Hepatocyte (in vitro differentiated cells): ENCODE data around the gene BRAP. TPM values are rescaled to one million over a fixed set of nuclear protein-coding genes. Genes with fewer than 3 reads are reported as not detected.

Source experiments
- polyA plus RNA-seq: library from polyadenylated mRNA; unstranded; fragments of >200 nt; fragmentation: Nextera tagmentation; extraction: Ambion mirVana; gene quantifications from 2 replicates; pipeline ENCODE4 v1.2.1, GENCODE V29; 2016
- total RNA-seq: library from RNA; depleted of rRNA; stranded (reverse); fragments of >200 nt; gene quantifications from 2 replicates; pipeline ENCODE4 v1.2.3, GENCODE V29; 2014

The BRAP gene
- total and polyA plus RNA-seq, 2 experiments from 2014 or later = 13.9 to 16.8 TPM

Other genes with a start within 250 kb of the BRAP start
- gene ATXN2, start 86.6 kb downstream of the BRAP start, total RNA-seq = 30.4 and 36.9 TPM in 2 replicates
- gene ATXN2, start 86.6 kb downstream of the BRAP start, polyA plus RNA-seq = 47.9 and 57.8 TPM in 2 replicates
- gene ACAD10, start 97 bp upstream of the BRAP start, total RNA-seq = 21.5 and 32.5 TPM in 2 replicates
- gene ACAD10, start 97 bp upstream of the BRAP start, polyA plus RNA-seq = 20.7 and 24.2 TPM in 2 replicates
- 116 and 126 TPM in 2 replicates for gene ALDH2, start 81.0 kb upstream of the BRAP start, total RNA-seq
- 185 and 203 TPM in 2 replicates for gene ALDH2, start 81.0 kb upstream of the BRAP start, polyA plus RNA-seq
- gene MAPKAPK5, start 156.3 kb upstream of the BRAP start, total RNA-seq = 49.1 and 59.9 TPM in 2 replicates
- 35.0 and 45.1 TPM in 2 replicates for gene MAPKAPK5, start 156.3 kb upstream of the BRAP start, polyA plus RNA-seq